Left ventricle myocardium inferior (tissue), 1 donor: Measurements from ENCODE around the gene RERE. TPM values are rescaled to one million over a fixed set of nuclear protein-coding genes. Genes with fewer than 3 reads are reported as not detected.

Experiments
- DNase-seq: peaks from one replicate; pipeline ENCODE4 v3.0.0-alpha.2; 2020
- H3K27ac ChIP-seq: fragments of 200-600 bp; replicated peaks from 2 replicates; pipeline ENCODE4 v1.8.0; 2021
- H3K27me3 ChIP-seq: fragments of 200-600 bp; 2 replicates; pipeline ENCODE4 v1.8.0; 2021; ENCODE audit warnings: low read depth
- H3K36me3 ChIP-seq: fragments of 200-600 bp; 2 replicates; pipeline ENCODE4 v1.8.0; 2021
- H3K4me1 ChIP-seq: fragments of 200-600 bp; 2 replicates; pipeline ENCODE4 v1.8.0; 2021
- H3K4me3 ChIP-seq: fragments of 200-600 bp; 2 replicates; pipeline ENCODE4 v1.8.0; 2021; ENCODE audit warnings: mild to moderate bottlenecking, moderate library complexity
- H3K9me3 ChIP-seq: fragments of 200-600 bp; replicated peaks from 2 replicates; pipeline ENCODE4 v1.8.0; 2021
- intact Hi-C: fragments of 100-400 bp; cut with micrococcal nuclease; formaldehyde crosslinking; loops from one replicate; pipeline ENCODE4 v1.11.0; 2022
- total RNA-seq: library from RNA; stranded (reverse); fragmentation: NEBNext Ultra II Directional; extraction: Animal tissue kit (Norgen Biotek cat#: 25700); gene quantifications from one replicate; pipeline ENCODE4 v1.2.1, GENCODE V29; 2021
- TF ChIP-seq, protein P1 (sequence below): fragments of 200-600 bp; IDR thresholded peaks from 2 replicates; pipeline ENCODE4 v1.8.0; 2021; ENCODE audit warnings: antibody characterized with exemption, mild to moderate bottlenecking, borderline replicate concordance
- donor health status: DM: no; HTN: yes; CAD: no; lungs with severe emphysema.

RERE gene
- total RNA-seq, 1 donor from 2014 or later = 141 TPM

DNA sequence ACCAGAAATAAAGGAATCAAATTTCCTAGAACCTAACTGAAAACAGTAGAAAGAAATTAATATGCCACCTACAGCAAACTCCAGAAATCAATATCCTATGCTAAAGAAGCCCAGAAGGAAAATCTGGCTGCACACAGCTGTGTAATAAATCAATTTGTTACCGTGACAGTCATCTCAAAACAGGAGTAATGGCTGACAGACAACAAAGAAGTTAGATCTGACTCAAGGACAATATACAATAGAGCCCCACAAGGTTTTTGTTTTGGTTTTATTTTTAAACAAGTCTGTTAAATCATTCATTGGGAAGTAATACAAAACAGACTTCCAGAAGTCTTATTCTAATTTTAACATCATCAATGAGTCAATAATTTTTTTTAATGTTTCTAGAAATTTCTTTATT, 168.4 kb downstream of the RERE start:
- no peaks in the 10 kb centered on the region for H3K27me3 ChIP-seq
- H3K4me1 ChIP-seq = peaks cover 71% of the 10 kb centered on the region
- peak overlapping the region; percentile 70 for H3K27ac ChIP-seq

DNA sequence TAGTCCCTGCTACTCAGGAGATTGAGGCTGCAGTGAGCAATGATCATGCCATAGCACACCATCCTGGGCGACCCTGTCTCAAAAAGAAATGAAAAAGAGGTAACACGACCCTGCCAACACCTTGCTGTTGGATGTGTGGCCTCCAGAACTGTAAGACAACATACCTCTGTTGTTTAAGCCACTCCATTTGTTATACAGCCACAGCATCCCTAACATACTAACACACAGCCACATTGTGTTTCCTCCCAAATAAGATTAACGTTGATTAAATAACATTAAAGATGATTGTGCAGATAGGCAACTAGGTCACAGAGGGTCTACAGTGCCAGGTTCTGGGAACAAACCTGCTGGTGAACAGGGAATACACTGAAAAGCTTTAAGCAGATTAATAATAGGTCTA, 170.4 kb downstream of the RERE start:
- Histone ChIP-seq H3K4me1 (peaks cover 64% of the 10 kb centered on the region), H3K4me3 (no peak overlapping the region), H3K27ac (no peak overlapping the region), H3K36me3 (no peaks in the 10 kb centered on the region), H3K9me3 (no peaks in the 10 kb centered on the region), H3K27me3 (no peaks in the 10 kb centered on the region)
- no peak for DNase-seq
- intact Hi-C loops = no loop called here
- TF ChIP-seq, protein P1, sequence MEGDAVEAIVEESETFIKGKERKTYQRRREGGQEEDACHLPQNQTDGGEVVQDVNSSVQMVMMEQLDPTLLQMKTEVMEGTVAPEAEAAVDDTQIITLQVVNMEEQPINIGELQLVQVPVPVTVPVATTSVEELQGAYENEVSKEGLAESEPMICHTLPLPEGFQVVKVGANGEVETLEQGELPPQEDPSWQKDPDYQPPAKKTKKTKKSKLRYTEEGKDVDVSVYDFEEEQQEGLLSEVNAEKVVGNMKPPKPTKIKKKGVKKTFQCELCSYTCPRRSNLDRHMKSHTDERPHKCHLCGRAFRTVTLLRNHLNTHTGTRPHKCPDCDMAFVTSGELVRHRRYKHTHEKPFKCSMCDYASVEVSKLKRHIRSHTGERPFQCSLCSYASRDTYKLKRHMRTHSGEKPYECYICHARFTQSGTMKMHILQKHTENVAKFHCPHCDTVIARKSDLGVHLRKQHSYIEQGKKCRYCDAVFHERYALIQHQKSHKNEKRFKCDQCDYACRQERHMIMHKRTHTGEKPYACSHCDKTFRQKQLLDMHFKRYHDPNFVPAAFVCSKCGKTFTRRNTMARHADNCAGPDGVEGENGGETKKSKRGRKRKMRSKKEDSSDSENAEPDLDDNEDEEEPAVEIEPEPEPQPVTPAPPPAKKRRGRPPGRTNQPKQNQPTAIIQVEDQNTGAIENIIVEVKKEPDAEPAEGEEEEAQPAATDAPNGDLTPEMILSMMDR = no peak

More for the DNA sequence above, 168.4 kb downstream of the RERE start:
- intact Hi-C loops = no loop called here
- no peak overlapping the region for H3K4me3 ChIP-seq
- no peaks in the 10 kb centered on the region for H3K9me3 ChIP-seq
- no peak for DNase-seq
- TF ChIP-seq, protein P1 = no peak
- no peaks in the 10 kb centered on the region for H3K36me3 ChIP-seq

DNA sequence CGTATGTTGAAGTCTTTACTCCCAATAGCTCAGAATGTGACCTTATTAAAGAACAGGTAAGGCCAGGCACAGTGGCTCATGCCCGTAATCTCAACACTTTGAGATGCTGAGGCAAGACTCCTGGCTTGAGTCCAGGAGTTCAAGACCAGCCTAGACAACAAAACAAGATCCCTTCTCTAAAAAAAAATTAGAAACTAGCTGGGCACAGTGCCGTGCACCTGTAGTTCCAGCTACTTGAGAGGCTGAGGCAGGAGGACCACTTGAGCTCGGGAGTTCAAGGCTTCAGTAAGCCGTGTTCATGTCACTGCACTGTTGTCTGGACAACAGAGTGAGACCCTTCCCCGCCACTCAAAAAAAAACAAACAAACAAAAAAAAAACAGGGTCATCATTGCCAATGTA, 171.3 kb downstream of the RERE start:
- no peak for DNase-seq
- H3K4me1 ChIP-seq = peaks cover 64% of the 10 kb centered on the region

DNA sequence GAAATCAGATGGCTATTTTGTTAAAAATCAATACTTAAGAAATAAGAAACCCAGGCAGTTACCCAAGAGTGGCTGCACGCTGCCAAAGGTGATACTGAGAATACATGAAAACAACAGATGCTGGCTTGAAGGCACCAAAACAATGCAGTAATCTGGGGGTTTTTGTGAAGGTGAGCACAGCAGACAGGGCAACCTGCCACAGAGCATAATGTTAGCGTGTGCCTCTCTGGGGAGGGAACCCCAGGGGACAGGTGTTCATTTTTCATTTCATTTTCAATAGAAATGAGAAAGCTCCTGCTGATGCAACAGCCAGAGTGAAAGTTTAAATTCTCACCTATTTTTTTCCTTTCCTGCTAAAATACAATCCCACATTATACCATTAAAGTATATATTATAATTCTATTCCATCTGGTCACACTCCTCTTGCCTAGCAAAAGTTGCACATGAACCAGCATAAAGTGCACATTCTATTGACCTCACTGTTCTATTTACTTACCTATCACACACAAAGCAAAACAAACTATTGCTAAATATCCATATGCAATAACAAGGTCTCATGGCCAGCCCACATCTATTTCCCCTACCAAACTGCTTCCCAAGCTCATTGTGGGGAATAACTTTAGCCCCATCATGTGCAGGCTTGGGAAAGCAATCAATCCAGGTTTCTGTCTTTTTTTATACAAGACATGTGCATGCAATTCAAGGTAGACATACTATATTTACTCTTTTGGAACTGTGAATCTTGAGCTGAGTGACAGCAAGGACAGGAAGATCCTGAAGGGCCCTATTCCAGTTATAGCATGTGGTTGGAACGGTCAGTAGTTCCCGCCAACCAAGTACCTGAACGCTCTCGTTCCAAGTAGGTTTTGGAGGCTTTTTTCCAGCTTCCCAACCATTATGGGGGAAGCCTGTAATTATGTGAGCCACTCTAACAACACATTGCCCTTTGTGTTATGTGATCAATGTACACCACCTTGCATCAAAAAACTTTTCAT, 173.6 kb downstream of the RERE start:
- intact Hi-C loops = no loop called here
- no peak for DNase-seq
- H3K4me3 ChIP-seq = no peak overlapping the region
- H3K27me3 ChIP-seq = no peaks in the 10 kb centered on the region
- H3K4me1 ChIP-seq = peaks cover 74% of the 10 kb centered on the region
- H3K36me3 ChIP-seq = no peaks in the 10 kb centered on the region
- TF ChIP-seq, protein P1 = no peak
- H3K9me3 ChIP-seq = no peaks in the 10 kb centered on the region
- no peak overlapping the region for H3K27ac ChIP-seq

More for the DNA sequence above, 171.3 kb downstream of the RERE start:
- no peak overlapping the region for H3K4me3 ChIP-seq
- TF ChIP-seq, protein P1 = no peak
- no peak overlapping the region for H3K27ac ChIP-seq
- no peaks in the 10 kb centered on the region for H3K36me3 ChIP-seq
- intact Hi-C loops = no loop called here
- H3K9me3 ChIP-seq = no peaks in the 10 kb centered on the region
- H3K27me3 ChIP-seq = no peaks in the 10 kb centered on the region

DNA sequence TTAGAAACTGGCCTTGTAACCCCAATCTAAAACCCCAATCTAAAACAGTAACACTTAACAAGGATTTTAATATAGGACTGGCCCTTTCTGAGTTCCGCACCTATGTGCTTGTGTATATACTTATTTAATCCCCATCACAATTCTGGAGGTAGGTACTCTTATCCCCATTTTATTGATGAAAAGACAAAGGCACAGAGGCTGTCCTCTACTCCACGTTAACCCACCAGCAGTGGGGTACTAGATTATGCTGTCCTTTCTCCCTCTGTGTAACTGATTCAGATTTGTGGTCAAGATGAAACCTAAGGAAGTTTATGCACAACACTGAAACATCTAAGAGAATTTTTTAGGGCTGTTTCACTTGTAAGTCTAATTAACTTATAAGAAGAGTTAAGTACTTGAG, 175.3 kb downstream of the RERE start:
- H3K27ac ChIP-seq = no peak overlapping the region
- H3K9me3 ChIP-seq = no peaks in the 10 kb centered on the region
- no peak overlapping the region for H3K4me3 ChIP-seq
- intact Hi-C loops = no loop called here
- DNase-seq = no peak
- H3K36me3 ChIP-seq = no peaks in the 10 kb centered on the region
- TF ChIP-seq, protein P1 = no peak
- no peaks in the 10 kb centered on the region for H3K27me3 ChIP-seq
- peaks cover 58% of the 10 kb centered on the region for H3K4me1 ChIP-seq
